HG03280 (cell line): ENCODE results near the gene HDDC3.

Source experiments
- ATAC-seq: cut with Tn5 transposase; IDR thresholded peaks from one replicate; pipeline ENCODE4 v1.9.1; 2021; ENCODE audit warnings: mild to moderate bottlenecking, moderate library complexity; ENCODE audit not compliant: unreplicated experiment

The HDDC3 gene

DNA sequence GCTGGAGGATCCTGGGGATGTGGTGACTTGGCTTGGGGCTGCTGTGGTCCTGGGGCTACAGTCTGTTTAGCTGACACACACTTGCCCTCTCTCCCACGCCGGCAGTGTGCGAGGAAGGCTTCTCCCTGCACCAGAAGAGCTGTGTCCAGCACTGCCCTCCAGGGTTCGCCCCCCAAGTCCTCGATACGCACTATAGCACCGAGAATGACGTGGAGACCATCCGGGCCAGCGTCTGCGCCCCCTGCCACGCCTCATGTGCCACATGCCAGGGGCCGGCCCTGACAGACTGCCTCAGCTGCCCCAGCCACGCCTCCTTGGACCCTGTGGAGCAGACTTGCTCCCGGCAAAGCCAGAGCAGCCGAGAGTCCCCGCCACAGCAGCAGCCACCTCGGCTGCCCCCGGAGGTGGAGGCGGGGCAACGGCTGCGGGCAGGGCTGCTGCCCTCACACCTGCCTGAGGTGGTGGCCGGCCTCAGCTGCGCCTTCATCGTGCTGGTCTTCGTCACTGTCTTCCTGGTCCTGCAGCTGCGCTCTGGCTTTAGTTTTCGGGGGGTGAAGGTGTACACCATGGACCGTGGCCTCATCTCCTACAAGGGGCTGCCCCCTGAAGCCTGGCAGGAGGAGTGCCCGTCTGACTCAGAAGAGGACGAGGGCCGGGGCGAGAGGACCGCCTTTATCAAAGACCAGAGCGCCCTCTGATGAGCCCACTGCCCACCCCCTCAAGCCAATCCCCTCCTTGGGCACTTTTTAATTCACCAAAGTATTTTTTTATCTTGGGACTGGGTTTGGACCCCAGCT, 51.0 kb downstream of the HDDC3 start:
- no peak for ATAC-seq

DNA sequence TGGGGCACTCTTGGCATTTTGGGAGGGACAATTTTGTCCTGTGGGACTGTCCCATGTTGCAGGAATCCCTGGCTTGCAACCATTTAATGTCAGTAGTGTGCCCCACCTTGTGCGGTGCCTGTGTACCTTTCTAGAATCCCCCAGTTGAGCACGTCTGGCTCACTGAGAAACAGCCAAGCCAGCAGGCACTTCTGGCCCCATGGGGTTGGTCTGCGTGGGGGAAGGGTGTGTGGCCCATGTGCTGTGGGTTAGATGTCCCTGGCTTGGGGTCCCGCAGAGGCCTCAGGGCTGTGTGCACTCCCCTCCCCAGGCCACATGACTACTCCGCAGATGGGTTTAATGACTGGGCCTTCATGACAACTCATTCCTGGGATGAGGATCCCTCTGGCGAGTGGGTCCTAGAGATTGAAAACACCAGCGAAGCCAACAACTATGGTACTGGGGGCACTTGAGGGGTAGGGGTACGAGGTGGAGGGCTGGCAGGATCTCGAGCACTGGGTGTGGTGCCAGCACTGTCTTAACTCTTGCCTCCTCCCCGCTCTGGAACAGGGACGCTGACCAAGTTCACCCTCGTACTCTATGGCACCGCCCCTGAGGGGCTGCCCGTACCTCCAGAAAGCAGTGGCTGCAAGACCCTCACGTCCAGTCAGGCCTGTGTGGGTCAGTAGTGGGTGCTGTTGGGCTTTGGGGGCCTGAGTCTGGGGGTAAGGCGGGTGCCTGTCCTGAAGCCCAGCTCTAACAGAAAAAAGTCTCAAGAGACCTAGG, 51.8 kb downstream of the HDDC3 start:
- no peak for ATAC-seq
